ENCODE measurements around the gene ABCF1.
"Not testable (repeated sequence)": the region's sequence is repeated elsewhere in the genome, so short reads cannot be mapped to it uniquely, and the experiment has no call there.

The ABCF1 gene

GRCh38 chr6:30571075-30571761 is at the start of gene ABCF1:
Gene ABCF1, plus strand, starts transcription at chr6:30571442. Its CDS starts 46 bp downstream, at chr6:30571488.
- DNase-seq (ENCODE audit: low read depth in 2 of 2): peak; percentile 99

- DNase-seq (ENCODE audit: low read depth in 2 of 2): not testable (repeated sequence)
Observed at GRCh38 chr6:30521952-30522351, 49.3 kb upstream of the ABCF1 start.

- DNase-seq (ENCODE audit: low read depth in 2 of 2): not testable (repeated sequence)
Observed at GRCh38 chr6:30526444-30526843, 44.8 kb upstream of the ABCF1 start.

GRCh38 chr6:30529349-30529875 is 41.8 kb upstream of the ABCF1 start:
- peak in 1 of 2 donors; percentile 37 for DNase-seq (ENCODE audit: low read depth in 2 of 2)

GRCh38 chr6:30530014-30530413 is 41.2 kb upstream of the ABCF1 start:
- DNase-seq (ENCODE audit: low read depth in 2 of 2): no peak

- DNase-seq (ENCODE audit: low read depth in 2 of 2): no peak
Observed at GRCh38 chr6:30533460-30534294, 37.6 kb upstream of the ABCF1 start.

GRCh38 chr6:30537931-30538330 is 33.3 kb upstream of the ABCF1 start:
- DNase-seq (ENCODE audit: low read depth in 2 of 2): no peak

- peak; percentile 70 to 75 for DNase-seq (ENCODE audit: low read depth in 2 of 2)
Observed at GRCh38 chr6:30541515-30542403, 29.5 kb upstream of the ABCF1 start.

GRCh38 chr6:30542404-30542725 is 28.9 kb upstream of the ABCF1 start:
- DNase-seq (ENCODE audit: low read depth in 2 of 2): no peak

GRCh38 chr6:30542915-30543314 is 28.3 kb upstream of the ABCF1 start:
- no peak for DNase-seq (ENCODE audit: low read depth in 2 of 2)

- DNase-seq (ENCODE audit: low read depth in 2 of 2): no peak
Observed at GRCh38 chr6:30543821-30544220, 27.4 kb upstream of the ABCF1 start.

GRCh38 chr6:30544666-30545272 is 26.5 kb upstream of the ABCF1 start:
- DNase-seq (ENCODE audit: low read depth in 2 of 2): no peak

- no peak for DNase-seq (ENCODE audit: low read depth in 2 of 2)
Observed at GRCh38 chr6:30547454-30547853, 23.8 kb upstream of the ABCF1 start.

GRCh38 chr6:30548375-30548774 is 22.9 kb upstream of the ABCF1 start:
- no peak for DNase-seq (ENCODE audit: low read depth in 2 of 2)

- DNase-seq (ENCODE audit: low read depth in 2 of 2): no peak
Observed at GRCh38 chr6:30554404-30554803, 16.8 kb upstream of the ABCF1 start.

GRCh38 chr6:30554962-30555815 is 16.1 kb upstream of the ABCF1 start:
- DNase-seq (ENCODE audit: low read depth in 2 of 2): no peak

GRCh38 chr6:30555816-30556065 is 15.5 kb upstream of the ABCF1 start:
- no peak for DNase-seq (ENCODE audit: low read depth in 2 of 2)

- DNase-seq (ENCODE audit: low read depth in 2 of 2): peak; percentile 99
Observed at GRCh38 chr6:30556066-30556905, 15.0 kb upstream of the ABCF1 start, which contains the start of gene GNL1. Gene GNL1, minus strand, starts transcription at chr6:30556489. Its CDS starts 286 bp downstream, at chr6:30556203.

- peak; percentile 78 to 82 for DNase-seq (ENCODE audit: low read depth in 2 of 2)
Observed at GRCh38 chr6:30556906-30557682, 14.1 kb upstream of the ABCF1 start, which contains the start of gene PRR3. Gene PRR3, plus strand, starts transcription at chr6:30557295. Its CDS starts 50 bp downstream, at chr6:30557345.

Data from activated CD4-positive, alpha-beta T cell treated with anti-CD3 and anti-CD28 coated beads for 24 hours (primary cell).